ENCODE measurements around the gene AHI1. TPM values are rescaled to one million over a fixed set of nuclear protein-coding genes. Genes with fewer than 3 reads are reported as not detected.

AHI1 gene
- total RNA-seq, 1 donor from 2014 or later: 201 TPM

DNA sequence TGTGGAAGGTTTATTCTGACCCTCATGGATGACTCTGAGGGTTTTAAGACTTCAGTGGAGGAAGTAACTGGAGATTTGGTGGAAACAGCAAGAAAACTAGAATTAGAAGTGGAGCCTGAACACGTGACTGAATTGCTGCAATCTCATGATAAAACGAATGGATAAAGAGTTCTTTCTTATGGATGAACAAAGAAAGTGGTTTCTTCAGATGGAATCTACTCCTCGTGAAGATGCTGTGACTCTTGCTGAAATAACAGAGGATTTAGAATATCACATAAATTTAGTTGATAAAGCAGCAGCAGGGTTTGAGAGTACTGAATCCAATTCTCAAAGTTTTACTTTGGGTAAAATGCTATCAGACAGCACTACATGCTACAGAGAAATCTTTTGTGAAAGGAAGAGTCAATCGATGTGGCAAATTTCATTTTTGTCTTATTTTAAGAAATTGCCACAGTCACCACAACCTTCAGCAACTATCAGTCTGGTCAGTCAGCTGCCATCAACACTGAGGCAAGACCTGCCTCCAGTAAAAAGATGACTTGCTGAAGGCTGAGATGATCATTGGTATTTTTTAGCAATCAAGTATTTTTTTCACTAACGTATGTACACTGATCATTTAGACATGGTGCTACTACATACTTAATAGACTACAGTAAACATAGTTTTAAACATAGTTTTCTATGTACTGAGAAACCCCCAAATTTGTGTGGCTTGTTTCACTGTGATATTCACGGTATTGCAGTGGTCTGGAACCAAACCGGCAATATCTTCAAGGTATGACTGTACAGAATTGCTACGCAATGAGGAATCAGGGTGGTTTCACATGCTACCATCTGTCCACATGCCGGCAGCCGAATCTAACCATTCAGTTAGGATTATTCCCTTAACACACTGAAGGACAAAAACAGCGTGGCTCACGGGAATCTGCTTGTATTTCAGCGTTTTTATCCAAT lies 167.4 kb downstream of the AHI1 start:
- intact Hi-C loops (cut with micrococcal nuclease): loop anchor here (5.0 kb wide), 1 partner anchor 37 kb away; no protein-coding TSS in a partner anchor
- Mint-ChIP-seq H3K9me3 (peaks cover 7% of the 10 kb centered on the region), H3K4me3 (ENCODE audit: low read depth) (no peak overlapping the region), H3K27me3 (ENCODE audit: low read depth) (no peaks in the 10 kb centered on the region), H3K4me1 (ENCODE audit: low read depth) (peaks cover 20% of the 10 kb centered on the region), H3K36me3 (ENCODE audit: low read depth) (peaks cover 72% of the 10 kb centered on the region), H3K27ac (no peak overlapping the region)
- no peak for DNase-seq (ENCODE audit: low spot score)

- Mint-ChIP-seq H3K36me3 (ENCODE audit: low read depth) (peaks cover 74% of the 10 kb centered on the region), H3K9me3 (peaks cover 7% of the 10 kb centered on the region), H3K27me3 (ENCODE audit: low read depth) (no peaks in the 10 kb centered on the region), H3K27ac (no peak overlapping the region), H3K4me3 (ENCODE audit: low read depth) (no peak overlapping the region), H3K4me1 (ENCODE audit: low read depth) (peaks cover 27% of the 10 kb centered on the region)
- DNase-seq (ENCODE audit: low spot score): no peak
- intact Hi-C loops (cut with micrococcal nuclease): no loop called here
Observed at GRCh38 chr6:135328136-135328535, 169.4 kb downstream of the AHI1 start.

DNA sequence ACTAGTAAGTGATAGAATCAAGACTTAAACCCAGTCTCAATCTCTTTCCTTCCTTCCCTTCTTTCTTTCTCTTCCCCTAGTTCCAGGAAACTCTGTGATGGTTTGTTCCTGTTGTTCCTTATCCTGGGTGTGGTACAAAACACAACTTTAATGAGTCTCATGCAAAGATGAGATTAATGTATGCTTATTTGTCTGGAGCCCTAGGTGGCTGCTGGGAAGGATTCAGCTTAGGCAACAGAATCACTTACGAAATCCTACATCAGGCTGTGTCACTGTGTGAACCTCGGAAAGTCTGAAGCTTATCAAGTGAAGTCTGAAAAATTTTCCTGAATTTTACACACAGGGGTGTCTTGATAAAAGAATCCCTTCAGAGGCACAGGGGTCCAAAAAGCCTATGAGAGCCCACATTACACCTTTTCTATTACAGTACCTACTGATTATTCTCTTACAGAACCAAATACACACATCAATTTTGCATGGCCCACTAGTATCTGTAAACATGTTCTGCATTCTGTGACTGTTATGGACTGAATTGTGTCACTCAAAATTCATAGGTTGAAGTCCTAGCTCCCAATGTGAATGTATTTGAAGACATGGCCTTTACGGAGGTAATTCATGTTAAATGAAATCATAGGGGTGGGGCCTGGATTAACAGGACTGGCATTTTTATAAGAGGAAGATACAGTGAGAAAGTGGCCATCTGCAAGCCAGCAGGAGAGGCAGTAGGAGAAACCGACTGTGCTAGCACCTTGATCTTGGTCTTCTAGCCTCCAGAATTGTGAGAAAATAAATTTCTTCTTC lies 171.7 kb downstream of the AHI1 start:
- DNase-seq (ENCODE audit: low spot score): no peak
- H3K9me3 Mint-ChIP-seq: peaks cover 7% of the 10 kb centered on the region
- intact Hi-C loops (cut with micrococcal nuclease): no loop called here

DNA sequence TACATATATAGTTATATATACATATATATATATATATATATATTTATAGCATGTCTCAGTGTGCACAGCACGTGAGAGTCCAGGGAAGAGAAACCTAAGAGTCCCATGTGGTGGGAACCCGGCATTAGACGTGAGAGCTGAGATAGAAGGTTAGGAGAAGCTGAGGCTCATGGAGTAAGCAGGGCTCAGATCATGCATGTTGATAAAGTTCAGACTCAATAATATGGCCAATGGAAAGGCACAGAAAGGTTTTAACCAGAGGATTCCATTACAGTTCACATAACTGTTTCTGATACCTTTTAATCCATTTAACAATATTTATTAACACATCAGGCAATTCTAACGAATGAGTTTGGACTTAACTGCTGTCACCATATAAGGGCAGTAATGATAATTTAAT lies 173.0 kb downstream of the AHI1 start:
- intact Hi-C loops (cut with micrococcal nuclease): no loop called here
- Mint-ChIP-seq H3K36me3 (ENCODE audit: low read depth) (peaks cover 80% of the 10 kb centered on the region), H3K27me3 (ENCODE audit: low read depth) (no peaks in the 10 kb centered on the region), H3K4me3 (ENCODE audit: low read depth) (no peak overlapping the region), H3K9me3 (peaks cover 3% of the 10 kb centered on the region), H3K4me1 (ENCODE audit: low read depth) (peaks cover 37% of the 10 kb centered on the region), H3K27ac (no peak overlapping the region)
- no peak for DNase-seq (ENCODE audit: low spot score)

More for the DNA sequence above, 171.7 kb downstream of the AHI1 start:
- no peak overlapping the region for H3K4me3 Mint-ChIP-seq (ENCODE audit: low read depth)
- peaks cover 35% of the 10 kb centered on the region for H3K4me1 Mint-ChIP-seq (ENCODE audit: low read depth)
- peaks cover 74% of the 10 kb centered on the region for H3K36me3 Mint-ChIP-seq (ENCODE audit: low read depth)
- no peaks in the 10 kb centered on the region for H3K27me3 Mint-ChIP-seq (ENCODE audit: low read depth)
- H3K27ac Mint-ChIP-seq: no peak overlapping the region

DNA sequence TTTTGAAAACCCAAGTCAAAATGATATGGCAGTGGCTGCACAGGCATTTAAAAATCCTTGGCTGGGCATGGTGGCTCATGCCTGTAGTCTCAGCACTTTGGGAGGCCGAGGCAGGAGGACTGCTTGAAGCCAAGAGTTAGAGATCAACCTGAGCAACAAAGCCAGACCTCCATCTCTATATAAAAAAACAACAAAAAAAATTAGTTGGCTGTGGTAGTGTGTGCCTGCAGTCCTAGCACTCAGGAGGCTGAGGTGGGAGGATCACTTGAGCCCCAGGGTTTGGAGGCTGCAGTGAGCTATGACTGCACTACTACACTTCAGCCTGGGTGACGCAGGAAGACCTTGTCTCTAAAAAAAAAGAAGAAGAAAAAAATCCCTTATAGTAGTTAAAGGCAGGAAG lies 173.6 kb downstream of the AHI1 start:
- H3K36me3 Mint-ChIP-seq (ENCODE audit: low read depth): peaks cover 80% of the 10 kb centered on the region
- DNase-seq (ENCODE audit: low spot score): no peak
- peaks cover 34% of the 10 kb centered on the region for H3K4me1 Mint-ChIP-seq (ENCODE audit: low read depth)
- no peak overlapping the region for H3K4me3 Mint-ChIP-seq (ENCODE audit: low read depth)
- no peaks in the 10 kb centered on the region for H3K27me3 Mint-ChIP-seq (ENCODE audit: low read depth)
- intact Hi-C loops (cut with micrococcal nuclease): loop anchor here (1.0 to 2.0 kb wide), 3 partner anchors 25 to 343 kb away; no protein-coding TSS in a partner anchor
- no peak overlapping the region for H3K27ac Mint-ChIP-seq
- H3K9me3 Mint-ChIP-seq: no peaks in the 10 kb centered on the region

- H3K4me3 Mint-ChIP-seq (ENCODE audit: low read depth): no peak overlapping the region
- H3K4me1 Mint-ChIP-seq (ENCODE audit: low read depth): peaks cover 37% of the 10 kb centered on the region
- H3K27me3 Mint-ChIP-seq (ENCODE audit: low read depth): no peaks in the 10 kb centered on the region
- no peak for DNase-seq (ENCODE audit: low spot score)
- H3K36me3 Mint-ChIP-seq (ENCODE audit: low read depth): peaks cover 80% of the 10 kb centered on the region
- H3K9me3 Mint-ChIP-seq: no peaks in the 10 kb centered on the region
- intact Hi-C loops (cut with micrococcal nuclease): loop anchor here (1.0 to 2.0 kb wide), 3 partner anchors 24 to 342 kb away; no protein-coding TSS in a partner anchor
- H3K27ac Mint-ChIP-seq: peak overlapping the region; percentile 61
Observed at GRCh38 chr6:135323202-135323668, 174.3 kb downstream of the AHI1 start.

GRCh38 chr6:135322427-135323201 lies 174.9 kb downstream of the AHI1 start:
- H3K4me3 Mint-ChIP-seq (ENCODE audit: low read depth): no peak overlapping the region
- H3K36me3 Mint-ChIP-seq (ENCODE audit: low read depth): peaks cover 78% of the 10 kb centered on the region
- peak overlapping the region; percentile 61 for H3K27ac Mint-ChIP-seq

DNA sequence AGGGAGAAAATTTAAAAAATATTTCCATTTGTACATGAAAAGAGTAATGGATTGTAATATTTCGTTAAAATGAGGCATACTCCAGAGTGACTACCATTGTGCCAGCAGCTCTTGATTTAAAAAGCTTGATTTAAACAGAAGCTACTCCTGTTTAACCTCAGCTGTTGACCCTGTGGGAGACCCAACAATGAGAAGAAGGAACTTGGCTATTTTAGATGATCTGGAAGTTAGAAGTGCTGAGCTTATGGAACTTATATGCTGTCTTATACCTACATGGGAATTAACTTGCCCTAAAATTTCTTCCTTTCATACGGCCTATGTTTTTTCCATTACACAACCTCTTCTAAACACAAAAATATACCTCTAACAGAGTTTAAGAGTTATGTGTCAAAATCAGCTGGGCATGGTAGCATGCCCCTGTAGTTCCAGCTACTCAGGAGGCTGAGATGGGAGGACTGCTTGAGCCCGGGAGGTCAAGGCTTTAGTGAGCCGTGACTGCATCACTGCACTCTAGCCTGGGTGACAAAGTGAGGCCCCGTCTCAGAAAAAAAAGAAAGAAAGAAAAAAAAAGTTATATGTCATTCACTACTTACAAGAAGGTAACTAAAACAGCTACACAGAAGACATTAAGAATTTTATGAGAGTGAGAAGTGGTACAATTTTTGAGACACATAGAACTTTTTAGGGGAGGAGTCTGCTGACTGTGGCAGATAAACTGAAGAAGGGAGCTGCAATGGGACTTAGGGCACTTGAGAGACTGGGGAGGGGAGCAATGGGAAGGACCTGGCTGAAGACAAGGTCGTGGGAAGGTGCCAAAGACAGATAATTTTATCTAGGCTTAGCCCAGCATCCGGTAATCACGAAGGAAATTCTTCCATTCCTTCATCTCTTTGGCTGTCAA lies 176.6 kb downstream of the AHI1 start:
- Mint-ChIP-seq H3K4me3 (ENCODE audit: low read depth) (no peak overlapping the region), H3K4me1 (ENCODE audit: low read depth) (peaks cover 35% of the 10 kb centered on the region), H3K27me3 (ENCODE audit: low read depth) (no peaks in the 10 kb centered on the region), H3K27ac (peak overlapping the region; percentile 54), H3K36me3 (ENCODE audit: low read depth) (peaks cover 82% of the 10 kb centered on the region), H3K9me3 (no peaks in the 10 kb centered on the region)
- DNase-seq (ENCODE audit: low spot score): no peak
- intact Hi-C loops (cut with micrococcal nuclease): no loop called here

More at GRCh38 chr6:135322427-135323201, 174.9 kb downstream of the AHI1 start:
- intact Hi-C loops (cut with micrococcal nuclease): loop anchor here (1.0 to 2.0 kb wide), 3 partner anchors 24 to 341 kb away; no protein-coding TSS in a partner anchor
- Mint-ChIP-seq H3K9me3 (no peaks in the 10 kb centered on the region), H3K27me3 (ENCODE audit: low read depth) (no peaks in the 10 kb centered on the region), H3K4me1 (ENCODE audit: low read depth) (peaks cover 37% of the 10 kb centered on the region)
- no peak for DNase-seq (ENCODE audit: low spot score)

GRCh38 chr6:135319819-135320218 lies 177.7 kb downstream of the AHI1 start:
- Mint-ChIP-seq H3K9me3 (no peaks in the 10 kb centered on the region), H3K27me3 (ENCODE audit: low read depth) (no peaks in the 10 kb centered on the region), H3K36me3 (ENCODE audit: low read depth) (peaks cover 85% of the 10 kb centered on the region), H3K4me3 (ENCODE audit: low read depth) (no peak overlapping the region), H3K27ac (no peak overlapping the region), H3K4me1 (ENCODE audit: low read depth) (peaks cover 31% of the 10 kb centered on the region)
- no peak for DNase-seq (ENCODE audit: low spot score)
- intact Hi-C loops (cut with micrococcal nuclease): no loop called here

DNA sequence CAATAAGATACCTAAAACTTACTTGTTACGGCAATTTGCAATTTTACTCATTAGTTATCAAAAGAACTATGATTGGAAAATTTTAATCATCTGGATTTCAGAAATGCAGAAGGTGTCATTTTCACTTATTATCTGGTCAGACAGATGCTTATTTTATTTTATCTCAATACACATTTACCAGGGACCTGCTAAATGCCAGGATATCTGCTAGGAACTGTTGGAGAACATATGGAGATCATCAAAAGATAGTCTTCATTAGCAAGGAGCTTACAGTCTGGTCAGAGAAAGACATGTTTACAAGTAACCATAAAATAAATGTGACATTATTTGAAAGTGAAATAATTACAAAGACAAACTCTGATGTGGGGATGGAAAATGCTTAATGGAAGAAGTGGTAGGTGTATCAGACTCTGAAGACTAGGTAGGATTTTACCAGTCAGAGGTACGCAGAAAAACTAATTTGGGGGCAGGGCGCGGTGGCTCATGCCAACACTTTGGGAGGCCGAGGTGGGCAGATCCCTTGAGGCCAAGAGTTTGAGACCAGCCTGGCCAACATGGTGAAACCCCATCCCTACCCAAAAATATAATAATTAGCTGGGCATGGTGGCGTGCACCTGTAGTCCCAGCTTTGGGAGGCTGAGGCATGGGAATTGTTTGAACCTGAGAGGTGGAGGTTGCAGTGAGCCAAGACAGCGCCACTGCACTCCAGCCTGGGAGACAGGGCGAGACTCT lies 178.6 kb downstream of the AHI1 start:
- Mint-ChIP-seq H3K36me3 (ENCODE audit: low read depth) (peaks cover 91% of the 10 kb centered on the region), H3K27me3 (ENCODE audit: low read depth) (no peaks in the 10 kb centered on the region), H3K4me1 (ENCODE audit: low read depth) (peaks cover 26% of the 10 kb centered on the region), H3K4me3 (ENCODE audit: low read depth) (no peak overlapping the region), H3K27ac (no peak overlapping the region), H3K9me3 (no peaks in the 10 kb centered on the region)
- DNase-seq (ENCODE audit: low spot score): no peak
- intact Hi-C loops (cut with micrococcal nuclease): no loop called here

DNA sequence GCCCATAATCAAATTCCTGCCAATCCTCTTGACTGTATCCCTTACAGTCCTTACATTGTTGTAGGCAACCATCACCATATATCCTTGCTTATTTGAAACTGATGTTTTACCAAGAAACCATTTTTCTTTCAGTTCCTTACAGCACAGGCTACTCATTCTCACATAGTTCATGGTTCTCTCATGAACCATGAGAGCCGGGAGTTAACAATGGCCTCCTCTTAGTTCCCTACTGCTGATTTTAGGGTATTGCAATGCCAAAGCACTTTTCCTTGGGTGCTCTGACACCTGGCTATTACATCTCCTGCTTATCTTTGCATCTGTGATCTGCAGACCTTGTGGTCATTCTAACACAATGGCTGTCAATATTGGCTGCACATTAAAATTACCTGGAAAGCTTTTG lies 183.0 kb downstream of the AHI1 start:
- H3K4me1 Mint-ChIP-seq (ENCODE audit: low read depth): peaks cover 4% of the 10 kb centered on the region
- peaks cover 83% of the 10 kb centered on the region for H3K36me3 Mint-ChIP-seq (ENCODE audit: low read depth)
- no peaks in the 10 kb centered on the region for H3K9me3 Mint-ChIP-seq
- no peaks in the 10 kb centered on the region for H3K27me3 Mint-ChIP-seq (ENCODE audit: low read depth)
- no peak overlapping the region for H3K27ac Mint-ChIP-seq
- DNase-seq (ENCODE audit: low spot score): no peak
- no peak overlapping the region for H3K4me3 Mint-ChIP-seq (ENCODE audit: low read depth)
- intact Hi-C loops (cut with micrococcal nuclease): no loop called here
